ENCODE measurements around the gene MFAP3.
"Not testable (repeated sequence)": the region's sequence is repeated elsewhere in the genome, so short reads cannot be mapped to it uniquely, and the experiment has no call there.

Gene MFAP3

GRCh38 chr5:154038707-154039457, at the start of gene MFAP3, which contains the start of gene FAM114A2:
MFAP3 (plus strand) TSS chr5:154038967; CDS start chr5:154049723, 10,756 bp downstream.
FAM114A2 (minus strand) TSS chr5:154038910; CDS start chr5:154034953, 3,957 bp downstream.
- DNase-seq = peak; percentile 84

- no peak for DNase-seq
Observed at GRCh38 chr5:153991168-153991567, 47.6 kb upstream of the MFAP3 start.

GRCh38 chr5:153998010-153998409, 40.8 kb upstream of the MFAP3 start:
- peak; percentile 14 for DNase-seq

- DNase-seq = no peak
Observed at GRCh38 chr5:153998768-153999167, 40.0 kb upstream of the MFAP3 start.

GRCh38 chr5:153999995-154000394, 38.8 kb upstream of the MFAP3 start:
- peak; percentile 53 for DNase-seq

- DNase-seq = no peak
Observed at GRCh38 chr5:154000703-154001102, 38.1 kb upstream of the MFAP3 start.

GRCh38 chr5:154002093-154002492, 36.7 kb upstream of the MFAP3 start:
- DNase-seq = no peak

- DNase-seq = no peak
Observed at GRCh38 chr5:154002511-154003020, 36.2 kb upstream of the MFAP3 start.

- DNase-seq = no peak
Observed at GRCh38 chr5:154005648-154006047, 33.1 kb upstream of the MFAP3 start.

- DNase-seq = no peak
Observed at GRCh38 chr5:154010660-154011059, 28.1 kb upstream of the MFAP3 start.

- DNase-seq = no peak
Observed at GRCh38 chr5:154015071-154015693, 23.6 kb upstream of the MFAP3 start.

GRCh38 chr5:154018919-154019318, 19.8 kb upstream of the MFAP3 start:
- DNase-seq = not testable (repeated sequence)

GRCh38 chr5:154025951-154026350, 12.8 kb upstream of the MFAP3 start:
- DNase-seq = no peak

- no peak for DNase-seq
Observed at GRCh38 chr5:154031937-154032489, 6.8 kb upstream of the MFAP3 start.

- DNase-seq = no peak
Observed at GRCh38 chr5:154034944-154035343, 3.8 kb upstream of the MFAP3 start.

- peak; percentile 41 for DNase-seq
Observed at GRCh38 chr5:154038261-154038706, 483 bp upstream of the MFAP3 start.

GRCh38 chr5:154039458-154039829, 677 bp downstream of the MFAP3 start:
- no peak for DNase-seq

GRCh38 chr5:154042766-154043165, 4.0 kb downstream of the MFAP3 start:
- DNase-seq = no peak

GRCh38 chr5:154044099-154044498, 5.3 kb downstream of the MFAP3 start:
- no peak for DNase-seq

GRCh38 chr5:154044581-154044980, 5.8 kb downstream of the MFAP3 start:
- no peak for DNase-seq

GRCh38 chr5:154046486-154046885, 7.7 kb downstream of the MFAP3 start:
- DNase-seq = no peak

- DNase-seq = no peak
Observed at GRCh38 chr5:154047324-154047723, 8.6 kb downstream of the MFAP3 start.

GRCh38 chr5:154049636-154050035, 10.9 kb downstream of the MFAP3 start:
- DNase-seq = no peak

GRCh38 chr5:154053468-154053867, 14.7 kb downstream of the MFAP3 start:
- no peak for DNase-seq

All from kidney glomerular epithelial cell (primary cell).